ENCODE data around the gene PNO1.

- no peak for TF ChIP-seq JUND (IDR thresholded peaks at IDR 0.05; ENCODE audit: low read depth, low read length)
- TF ChIP-seq, protein P1, sequence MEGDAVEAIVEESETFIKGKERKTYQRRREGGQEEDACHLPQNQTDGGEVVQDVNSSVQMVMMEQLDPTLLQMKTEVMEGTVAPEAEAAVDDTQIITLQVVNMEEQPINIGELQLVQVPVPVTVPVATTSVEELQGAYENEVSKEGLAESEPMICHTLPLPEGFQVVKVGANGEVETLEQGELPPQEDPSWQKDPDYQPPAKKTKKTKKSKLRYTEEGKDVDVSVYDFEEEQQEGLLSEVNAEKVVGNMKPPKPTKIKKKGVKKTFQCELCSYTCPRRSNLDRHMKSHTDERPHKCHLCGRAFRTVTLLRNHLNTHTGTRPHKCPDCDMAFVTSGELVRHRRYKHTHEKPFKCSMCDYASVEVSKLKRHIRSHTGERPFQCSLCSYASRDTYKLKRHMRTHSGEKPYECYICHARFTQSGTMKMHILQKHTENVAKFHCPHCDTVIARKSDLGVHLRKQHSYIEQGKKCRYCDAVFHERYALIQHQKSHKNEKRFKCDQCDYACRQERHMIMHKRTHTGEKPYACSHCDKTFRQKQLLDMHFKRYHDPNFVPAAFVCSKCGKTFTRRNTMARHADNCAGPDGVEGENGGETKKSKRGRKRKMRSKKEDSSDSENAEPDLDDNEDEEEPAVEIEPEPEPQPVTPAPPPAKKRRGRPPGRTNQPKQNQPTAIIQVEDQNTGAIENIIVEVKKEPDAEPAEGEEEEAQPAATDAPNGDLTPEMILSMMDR (IDR thresholded peaks at IDR 0.05 in 2 of 3, conservative IDR thresholded peaks at IDR 0.05 in 1 of 3; ENCODE audit: control insufficient read depth in 2 of 3, extremely low read depth in 1 of 3, insufficient read depth in 1 of 3, low read depth in 3 of 3, low read length in 3 of 3), result no peak
These were observed 9.5 kb downstream of the PNO1 start for GRCh38 chr2:68167186-68167585.

Data from GM12878 (cell line).